HCT116 (cell line): ENCODE data around the gene GEMIN5. TPM values are rescaled to one million over a fixed set of nuclear protein-coding genes. Genes with fewer than 3 reads are reported as not detected.
"Not testable (repeated sequence)": the region's sequence is repeated elsewhere in the genome, so short reads cannot be mapped to it uniquely, and the experiment has no call there.

Experiments
- ATAC-seq: fragments of 200-7000 bp; cut with Tn5 transposase; 2 replicates; pipeline ENCODE4 v1.9.1; 2020; ENCODE audit warnings: mild to moderate bottlenecking, moderate library complexity
- BruUV-seq: library from RNA; stranded (reverse); fragments of 400-500 nt; replicated peaks from 2 replicates; lab custom pipeline; 2021; lab: Mats Ljungman, UMichigan
- CTCF ChIA-PET: fragments of 300-600 bp; sonication (Branson Sonifier 250); formaldehyde crosslinking; loops from one replicate; lab custom pipeline; 2021; ENCODE audit warnings: antibody characterized with exemption; lab: Charles Lee
- POLR2A ChIA-PET: fragments of 300-600, 350-600 bp; sonication (Branson Sonifier 250); formaldehyde crosslinking; loops from one replicate; lab custom pipeline; 2021; ENCODE audit warnings: antibody characterized with exemption; lab: Charles Lee
- RAD21 ChIA-PET, 2 experiments: fragments of 300-600 bp; sonication (Branson Sonifier 250); formaldehyde crosslinking; loops; one replicate each; lab custom pipeline; 2023; ENCODE audit warnings: low total read pairs in 2 of 2; ENCODE audit not compliant: uncharacterized antibody in 2 of 2, unreplicated experiment in 2 of 2, low non-redundant PET in 1 of 2; lab: Charles Lee
- DNase-seq: peaks from one replicate; pipeline ENCODE4 v3.0.0-alpha.2; 2010; ENCODE audit warnings: low read depth, low spot score
- H2AFZ ChIP-seq: fragments of 200-600 bp; shearing (Covaris generic), sonication (generic); 2 replicates; pipeline ENCODE4 v1.6.1; 2017; ENCODE audit warnings: low read depth, mixed run types, mixed read lengths, antibody characterized with exemption, low read length; ENCODE audit not compliant: poor library complexity, severe bottlenecking
- H3K27ac ChIP-seq: 2 replicates; pipeline ENCODE4 v1.5.1; 2012; ENCODE audit warnings: low read depth, low read length
- H3K27me3 ChIP-seq: fragments of 200-600 bp; sonication (generic); 2 replicates; pipeline ENCODE4 v1.6.1; 2016; ENCODE audit warnings: mixed run types, low read length, mixed read lengths; ENCODE audit not compliant: insufficient read depth
- H3K36me3 ChIP-seq, 2 experiments: fragments of 200-500 bp in 1 of 2; fragments of 200-600 bp in 1 of 2; sonication (Bioruptor generic) in 1 of 2; sonication (generic) in 1 of 2; 2 replicates each; pipeline versions ENCODE4 v1.5.1 to v1.6.1; 2014 to 2016; ENCODE audit warnings: low read length in 2 of 2, inconsistent platforms in 1 of 2, mixed read lengths in 1 of 2, mixed run types in 1 of 2; ENCODE audit not compliant: insufficient read depth in 2 of 2, control insufficient read depth in 1 of 2
- H3K4me1 ChIP-seq, 2 experiments: fragments of 200-600 bp in 1 of 2; sonication (generic) in 1 of 2; 2 replicates each; pipeline versions ENCODE4 v1.5.1 to v1.6.1; 2012 to 2017; ENCODE audit warnings: low read length in 2 of 2, inconsistent platforms in 1 of 2, mild to moderate bottlenecking in 1 of 2, mixed read lengths in 1 of 2, mixed run types in 1 of 2, moderate library complexity in 1 of 2; ENCODE audit not compliant: insufficient read depth in 2 of 2, control insufficient read depth in 1 of 2
- H3K4me2 ChIP-seq: fragments of 200-600 bp; sonication (generic); 2 replicates; pipeline ENCODE4 v1.6.1; 2017; ENCODE audit warnings: mixed run types, low read length, mixed read lengths
- H3K4me3 ChIP-seq, 2 experiments: fragments of 200-600 bp in 1 of 2; sonication (generic) in 1 of 2; replicated peaks in 1 of 2; 2 replicates each; pipeline ENCODE4 v1.5.1; 2011 to 2016; ENCODE audit warnings: low read length in 2 of 2, control low read depth in 1 of 2, low read depth in 1 of 2, mild to moderate bottlenecking in 1 of 2, mixed read lengths in 1 of 2, mixed run types in 1 of 2
- H3K79me2 ChIP-seq: fragments of 200-600 bp; sonication (generic); 2 replicates; pipeline ENCODE4 v1.6.1; 2017; ENCODE audit warnings: mild to moderate bottlenecking, mixed run types, low read length, moderate library complexity, mixed read lengths; ENCODE audit not compliant: insufficient read depth
- H3K9ac ChIP-seq: fragments of 200-600 bp; sonication (generic); 2 replicates; pipeline ENCODE4 v1.6.1; 2016; ENCODE audit warnings: low read length, mixed read lengths
- H3K9me2 ChIP-seq: fragments of 200-600 bp; sonication (generic), shearing (Covaris generic); 2 replicates; pipeline ENCODE4 v1.6.1; 2017; ENCODE audit warnings: mixed run types, mild to moderate bottlenecking, moderate library complexity; ENCODE audit not compliant: insufficient read depth
- H3K9me3 ChIP-seq, 2 experiments: fragments of 200-500 bp in 1 of 2; fragments of 200-600 bp in 1 of 2; sonication (Bioruptor generic) in 1 of 2; sonication (generic) in 1 of 2; 2 replicates each; pipeline ENCODE4 v1.6.1; 2014 to 2017; ENCODE audit warnings: low read length in 2 of 2, mixed read lengths in 2 of 2, inconsistent platforms in 1 of 2, low read depth in 1 of 2, mild to moderate bottlenecking in 1 of 2, mixed run types in 1 of 2, moderate library complexity in 1 of 2; ENCODE audit not compliant: control insufficient read depth in 1 of 2, insufficient read depth in 1 of 2
- H4K20me1 ChIP-seq: fragments of 200-600 bp; sonication (generic), shearing (Covaris generic); 2 replicates; pipeline ENCODE4 v1.6.1; 2017; ENCODE audit warnings: mixed run types, mild to moderate bottlenecking, moderate library complexity; ENCODE audit not compliant: insufficient read depth
- CBX3 ChIP-seq: IDR thresholded peaks from 2 replicates; pipeline ENCODE4 v1.6.1; 2012; ENCODE audit warnings: low read depth
- CEBPB ChIP-seq: IDR thresholded peaks from 2 replicates; pipeline ENCODE4 v1.6.1; 2012; ENCODE audit warnings: low read depth
- EGR1 ChIP-seq: IDR thresholded peaks from 2 replicates; pipeline ENCODE4 v1.6.1; 2012; ENCODE audit warnings: low read depth
- ELF1 ChIP-seq: IDR thresholded peaks from 2 replicates; pipeline ENCODE4 v1.6.1; 2012; ENCODE audit warnings: low read depth, borderline replicate concordance
- EZH2phosphoT487 ChIP-seq: fragments of 200-600 bp; IDR thresholded peaks from 2 replicates; pipeline ENCODE4 v1.6.1; 2018; ENCODE audit warnings: antibody characterized with exemption, borderline replicate concordance
- FOSL1 ChIP-seq: IDR thresholded peaks from 2 replicates; pipeline ENCODE4 v1.6.1; 2012; ENCODE audit warnings: low read depth
- JUND ChIP-seq: IDR thresholded peaks from 2 replicates; pipeline ENCODE4 v1.6.1; 2012
- MAX ChIP-seq: IDR thresholded peaks from 2 replicates; pipeline ENCODE4 v1.6.1; 2012
- POLR2A ChIP-seq: IDR thresholded peaks from 2 replicates; pipeline ENCODE4 v1.7.0; 2011; ENCODE audit warnings: borderline replicate concordance; ENCODE audit not compliant: insufficient read depth, insufficient read length; ENCODE audit errors: extremely low read depth
- YY1 ChIP-seq: IDR thresholded peaks from 2 replicates; pipeline ENCODE4 v1.6.1; 2011; ENCODE audit warnings: low read length, low read depth, moderate library complexity, mild to moderate bottlenecking; ENCODE audit not compliant: insufficient replicate concordance; ENCODE audit errors: extremely low read depth
- intact Hi-C: fragments of 100-400 bp; cut with micrococcal nuclease; formaldehyde crosslinking; loops from 2 replicates; pipeline ENCODE4 v1.10.0; 2022
- total RNA-seq: library from RNA; stranded (reverse); gene quantifications from one replicate; pipeline ENCODE4 v1.2.1, GENCODE V29; 2021; ENCODE audit not compliant: unreplicated experiment
- TF ChIP-seq, protein P1 (sequence below), 3 experiments: fragments of 200-600 bp in 1 of 3; sonication (generic) in 1 of 3; IDR thresholded peaks in 2 of 3; conservative IDR thresholded peaks in 1 of 3; 2 replicates each; pipeline ENCODE4 v1.5.1; 2012 to 2017; ENCODE audit warnings: low read depth in 2 of 3, low read length in 2 of 3, antibody characterized with exemption in 1 of 3, borderline replicate concordance in 1 of 3, control low read depth in 1 of 3, mild to moderate bottlenecking in 1 of 3, mixed read lengths in 1 of 3, mixed run types in 1 of 3, moderate library complexity in 1 of 3; ENCODE audit not compliant: insufficient read depth in 1 of 3
- TF ChIP-seq, protein P2 (sequence below): IDR thresholded peaks from 2 replicates; pipeline ENCODE4 v1.6.1; 2011; ENCODE audit warnings: mild to moderate bottlenecking, low read length, moderate library complexity; ENCODE audit not compliant: insufficient replicate concordance; ENCODE audit errors: extremely low read depth

Gene GEMIN5
- total RNA-seq, 1 experiment from 2014 or later = 35.9 TPM

DNA sequence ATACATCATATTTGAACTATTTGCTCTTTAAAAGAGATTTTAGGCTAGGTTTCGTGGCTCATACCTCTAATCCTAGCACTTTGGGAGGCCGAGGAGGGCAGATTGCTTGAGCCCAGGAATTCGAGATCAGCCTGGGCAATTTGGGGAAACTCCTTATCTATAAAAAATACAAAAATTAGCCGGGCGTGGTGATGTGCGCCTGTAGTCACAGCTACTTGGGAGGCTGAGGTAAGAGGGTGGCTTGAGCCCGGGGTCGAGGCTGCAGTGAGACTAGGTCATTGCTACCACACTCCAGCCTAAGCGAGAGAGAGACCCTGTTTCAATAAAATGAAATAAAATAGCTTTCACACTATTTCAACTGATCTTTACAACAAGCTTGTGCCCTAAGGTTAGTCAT is 2.4 kb upstream of the GEMIN5 start:
- DNase-seq (no peak), ATAC-seq (no peak)
- Histone ChIP-seq H3K9me2 (no peaks in the 10 kb centered on the region), H3K4me1 (peaks cover 9 to 21% of the 10 kb centered on the region in 2 experiments), H2AFZ (no peak overlapping the region), H4K20me1 (no peaks in the 10 kb centered on the region; the same call in 1 of the 2 replicates), H3K27ac (peak overlapping the region; percentile 58; the same call in 1 of the 2 replicates), H3K9ac (peak overlapping the region; percentile 83), H3K79me2 (peaks cover 68% of the 10 kb centered on the region), H3K36me3 (peaks cover 3 to 4% of the 10 kb centered on the region in 2 experiments; a peak in 2 of 4 replicates), H3K4me2 (peak overlapping the region; percentile 76), H3K27me3 (no peaks in the 10 kb centered on the region), H3K9me3 (no peaks in the 10 kb centered on the region), H3K4me3 (peak overlapping the region; percentile 73 to 95)
- ChIA-PET RAD21 (no interaction called here), CTCF (no interaction called here), POLR2A (no interaction called here)
- intact Hi-C loops = no loop called here
- BruUV-seq = TSS peak; percentile 18
- TF ChIP-seq MAX (no peak), EZH2phosphoT487 (no peak), JUND (no peak), FOSL1 (no peak), YY1 (no peak), POLR2A (no peak), EGR1 (no peak), CEBPB (no peak), CBX3 (no peak), ELF1 (no peak)
- TF ChIP-seq, protein P1, sequence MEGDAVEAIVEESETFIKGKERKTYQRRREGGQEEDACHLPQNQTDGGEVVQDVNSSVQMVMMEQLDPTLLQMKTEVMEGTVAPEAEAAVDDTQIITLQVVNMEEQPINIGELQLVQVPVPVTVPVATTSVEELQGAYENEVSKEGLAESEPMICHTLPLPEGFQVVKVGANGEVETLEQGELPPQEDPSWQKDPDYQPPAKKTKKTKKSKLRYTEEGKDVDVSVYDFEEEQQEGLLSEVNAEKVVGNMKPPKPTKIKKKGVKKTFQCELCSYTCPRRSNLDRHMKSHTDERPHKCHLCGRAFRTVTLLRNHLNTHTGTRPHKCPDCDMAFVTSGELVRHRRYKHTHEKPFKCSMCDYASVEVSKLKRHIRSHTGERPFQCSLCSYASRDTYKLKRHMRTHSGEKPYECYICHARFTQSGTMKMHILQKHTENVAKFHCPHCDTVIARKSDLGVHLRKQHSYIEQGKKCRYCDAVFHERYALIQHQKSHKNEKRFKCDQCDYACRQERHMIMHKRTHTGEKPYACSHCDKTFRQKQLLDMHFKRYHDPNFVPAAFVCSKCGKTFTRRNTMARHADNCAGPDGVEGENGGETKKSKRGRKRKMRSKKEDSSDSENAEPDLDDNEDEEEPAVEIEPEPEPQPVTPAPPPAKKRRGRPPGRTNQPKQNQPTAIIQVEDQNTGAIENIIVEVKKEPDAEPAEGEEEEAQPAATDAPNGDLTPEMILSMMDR (IDR thresholded peaks at IDR 0.05 in 2 of 3, conservative IDR thresholded peaks at IDR 0.05 in 1 of 3; ENCODE audit: borderline replicate concordance in 1 of 3, insufficient read depth in 1 of 3, low read depth in 2 of 3, low read length in 2 of 3) = no peak
- TF ChIP-seq, protein P2, sequence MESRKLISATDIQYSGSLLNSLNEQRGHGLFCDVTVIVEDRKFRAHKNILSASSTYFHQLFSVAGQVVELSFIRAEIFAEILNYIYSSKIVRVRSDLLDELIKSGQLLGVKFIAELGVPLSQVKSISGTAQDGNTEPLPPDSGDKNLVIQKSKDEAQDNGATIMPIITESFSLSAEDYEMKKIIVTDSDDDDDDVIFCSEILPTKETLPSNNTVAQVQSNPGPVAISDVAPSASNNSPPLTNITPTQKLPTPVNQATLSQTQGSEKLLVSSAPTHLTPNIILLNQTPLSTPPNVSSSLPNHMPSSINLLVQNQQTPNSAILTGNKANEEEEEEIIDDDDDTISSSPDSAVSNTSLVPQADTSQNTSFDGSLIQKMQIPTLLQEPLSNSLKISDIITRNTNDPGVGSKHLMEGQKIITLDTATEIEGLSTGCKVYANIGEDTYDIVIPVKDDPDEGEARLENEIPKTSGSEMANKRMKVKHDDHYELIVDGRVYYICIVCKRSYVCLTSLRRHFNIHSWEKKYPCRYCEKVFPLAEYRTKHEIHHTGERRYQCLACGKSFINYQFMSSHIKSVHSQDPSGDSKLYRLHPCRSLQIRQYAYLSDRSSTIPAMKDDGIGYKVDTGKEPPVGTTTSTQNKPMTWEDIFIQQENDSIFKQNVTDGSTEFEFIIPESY = no peak

DNA sequence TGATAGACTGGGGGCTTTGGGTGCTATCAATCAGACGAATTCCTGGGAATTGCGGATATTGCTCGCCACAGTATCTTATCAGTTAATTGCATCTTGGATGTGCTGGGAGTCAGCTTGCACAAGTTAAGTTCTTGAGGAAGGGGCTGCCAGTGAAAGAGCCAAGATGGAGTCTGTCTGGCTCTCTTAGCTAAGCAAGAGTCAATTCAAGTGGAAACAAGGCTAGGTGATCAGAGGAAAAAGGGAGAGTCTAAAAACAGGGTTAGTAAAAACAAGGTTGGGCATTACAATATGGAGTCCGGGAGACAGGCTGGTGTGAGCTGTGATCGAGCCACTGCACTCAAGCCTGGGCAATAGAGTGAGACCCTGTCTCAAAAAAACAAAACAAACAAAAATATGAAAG is 1.4 kb upstream of the GEMIN5 start:
- ATAC-seq, H4K20me1 ChIP-seq, DNase-seq, H3K4me3 ChIP-seq, POLR2A ChIA-PET, RAD21 ChIA-PET, H3K9me2 ChIP-seq, H3K27ac ChIP-seq, H3K9ac ChIP-seq, H3K27me3 ChIP-seq, H3K9me3 ChIP-seq, BruUV-seq, CTCF ChIA-PET, H3K4me2 ChIP-seq: not testable (repeated sequence)
- Histone ChIP-seq H3K36me3 (peaks cover 6 to 13% of the 10 kb centered on the region in 2 experiments; a peak in 3 of 4 replicates), H2AFZ (peak overlapping the region; percentile 15), H3K4me1 (peaks cover 9 to 21% of the 10 kb centered on the region in 2 experiments), H3K79me2 (peaks cover 68% of the 10 kb centered on the region)
- intact Hi-C loops = loop anchor here (5.0 to 10.0 kb wide), 2 partner anchors 82 to 285 kb away; partner anchors contain the start of gene CNOT8
